Left lung (tissue), 10 donors: Measurements from ENCODE around the gene CSN3. TPM values are rescaled to one million over a fixed set of nuclear protein-coding genes. Genes with fewer than 3 reads are reported as not detected.

Experiments used
- ATAC-seq: fragments of 200-7000 bp; cut with Tn5 transposase; one replicate; pipeline ENCODE4 v1.9.1; 2020; ENCODE audit warnings: moderate library complexity
- DNase-seq, 4 donors: peaks; one replicate each; pipeline ENCODE4 v3.0.0-alpha.2; 2013 to 2020
- H3K27ac ChIP-seq, 2 donors: fragments of 200-600 bp; sonication (generic) in 1 of 2; one replicate each; pipeline versions ENCODE4 v1.5.0 to v1.8.0; 2020 to 2021
- H3K27me3 ChIP-seq, 2 donors: fragments of 200-600 bp; sonication (generic) in 1 of 2; one replicate each; pipeline versions ENCODE4 v1.5.0 to v1.8.0; 2020 to 2021
- H3K36me3 ChIP-seq, 2 donors: fragments of 200-600 bp; sonication (generic) in 1 of 2; one replicate each; pipeline versions ENCODE4 v1.5.0 to v1.8.0; 2020 to 2021
- H3K4me1 ChIP-seq, 2 donors: fragments of 200-600 bp; one replicate each; pipeline ENCODE4 v1.8.0; 2021
- H3K4me3 ChIP-seq, 2 donors: fragments of 200-600 bp; sonication (generic) in 1 of 2; one replicate each; pipeline versions ENCODE4 v1.5.0 to v1.8.0; 2020 to 2021; ENCODE audit warnings: mild to moderate bottlenecking in 1 of 2
- H3K9me3 ChIP-seq, 2 donors: fragments of 200-600 bp; sonication (generic) in 1 of 2; one replicate each; pipeline versions ENCODE4 v1.5.0 to v1.8.0; 2020 to 2021
- intact Hi-C, 2 donors: fragments of 100-400 bp; cut with DNase I; formaldehyde crosslinking; loops; one replicate each; pipeline versions ENCODE4 v1.11.2 to v1.14.2; 2022
- polyA plus RNA-seq, 6 donors: library from polyadenylated mRNA; unstranded; fragments of 120-200 nt; gene quantifications; one replicate each; pipeline ENCODE4 v1.2.1, GENCODE V29; 2013; ENCODE audit not compliant: insufficient read length in 6 of 6
- total RNA-seq, 2 donors: library from RNA; stranded (reverse); fragmentation: NEBNext Ultra II Directional; extraction: Animal tissue kit (Norgen Biotek cat#: 25700); gene quantifications; one replicate each; pipeline ENCODE4 v1.2.1, GENCODE V29; 2021
- TF ChIP-seq, protein P1 (sequence below), 2 donors: fragments of 200-600 bp; sonication (generic) in 1 of 2; IDR thresholded peaks; one replicate each; pipeline versions ENCODE4 v1.5.0 to v1.8.0; 2021; ENCODE audit warnings: antibody characterized with exemption in 2 of 2
- donor health status: DM: no; HTN: yes; CAD: no.
- donor health status: DM: no; HTN: no; CAD: no.

The CSN3 gene
- total and polyA plus RNA-seq, 8 donors, result not detected

GRCh38 chr4:70277121-70277520 is 34.7 kb downstream of the CSN3 start:
- DNase-seq, result no peak
- H3K4me3 ChIP-seq, result no peak overlapping the region
- H3K27ac ChIP-seq, result no peak overlapping the region
- H3K9me3 ChIP-seq, result peaks cover 0 to 5% of the 10 kb centered on the region in 2 donors
- H3K36me3 ChIP-seq, result no peaks in the 10 kb centered on the region
- ATAC-seq, result no peak
- no peaks in the 10 kb centered on the region for H3K27me3 ChIP-seq
- no peaks in the 10 kb centered on the region for H3K4me1 ChIP-seq
- intact Hi-C loops, result no loop called here
- TF ChIP-seq, protein P1, sequence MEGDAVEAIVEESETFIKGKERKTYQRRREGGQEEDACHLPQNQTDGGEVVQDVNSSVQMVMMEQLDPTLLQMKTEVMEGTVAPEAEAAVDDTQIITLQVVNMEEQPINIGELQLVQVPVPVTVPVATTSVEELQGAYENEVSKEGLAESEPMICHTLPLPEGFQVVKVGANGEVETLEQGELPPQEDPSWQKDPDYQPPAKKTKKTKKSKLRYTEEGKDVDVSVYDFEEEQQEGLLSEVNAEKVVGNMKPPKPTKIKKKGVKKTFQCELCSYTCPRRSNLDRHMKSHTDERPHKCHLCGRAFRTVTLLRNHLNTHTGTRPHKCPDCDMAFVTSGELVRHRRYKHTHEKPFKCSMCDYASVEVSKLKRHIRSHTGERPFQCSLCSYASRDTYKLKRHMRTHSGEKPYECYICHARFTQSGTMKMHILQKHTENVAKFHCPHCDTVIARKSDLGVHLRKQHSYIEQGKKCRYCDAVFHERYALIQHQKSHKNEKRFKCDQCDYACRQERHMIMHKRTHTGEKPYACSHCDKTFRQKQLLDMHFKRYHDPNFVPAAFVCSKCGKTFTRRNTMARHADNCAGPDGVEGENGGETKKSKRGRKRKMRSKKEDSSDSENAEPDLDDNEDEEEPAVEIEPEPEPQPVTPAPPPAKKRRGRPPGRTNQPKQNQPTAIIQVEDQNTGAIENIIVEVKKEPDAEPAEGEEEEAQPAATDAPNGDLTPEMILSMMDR (IDR thresholded peaks at IDR 0.05), result no peak

DNA sequence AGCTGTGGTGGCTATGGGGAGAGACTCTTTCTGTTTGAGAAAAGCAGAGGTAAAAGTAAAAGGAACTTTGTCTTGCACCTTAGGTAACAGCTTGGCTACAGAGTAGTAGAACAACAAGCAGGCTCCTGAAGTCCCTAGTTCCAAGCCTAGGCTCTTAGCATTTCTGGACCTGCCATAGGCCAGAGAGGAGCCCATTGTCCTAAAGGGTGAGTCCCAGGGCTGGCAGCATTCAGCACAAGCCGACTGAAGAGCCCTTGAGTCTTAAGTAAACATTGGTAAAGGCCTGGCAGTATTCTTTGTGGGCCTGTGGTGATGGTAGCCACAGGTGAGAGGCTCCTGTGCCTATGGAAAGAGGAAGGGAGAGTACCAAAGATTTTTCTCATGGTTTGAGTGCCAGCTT is 38.2 kb downstream of the CSN3 start:
- ATAC-seq (peak; percentile 99), DNase-seq (peak in 1 of 4 donors; percentile 53)
- Histone ChIP-seq H3K27me3 (no peaks in the 10 kb centered on the region), H3K36me3 (no peaks in the 10 kb centered on the region), H3K27ac (no peak overlapping the region), H3K9me3 (peaks cover 0 to 5% of the 10 kb centered on the region in 2 donors), H3K4me3 (no peak overlapping the region), H3K4me1 (no peaks in the 10 kb centered on the region)
- intact Hi-C loops, result no loop called here
- TF ChIP-seq, protein P1 (IDR thresholded peaks at IDR 0.05), result no peak

- Histone ChIP-seq H3K27ac (no peak overlapping the region), H3K27me3 (no peaks in the 10 kb centered on the region), H3K36me3 (no peaks in the 10 kb centered on the region), H3K4me3 (no peak overlapping the region), H3K9me3 (no peaks in the 10 kb centered on the region), H3K4me1 (no peaks in the 10 kb centered on the region)
- no peak for DNase-seq
- TF ChIP-seq, protein P1 (IDR thresholded peaks at IDR 0.05), result no peak
- intact Hi-C loops, result no loop called here
- no peak for ATAC-seq
Observed at GRCh38 chr4:70288651-70289050, 46.3 kb downstream of the CSN3 start.

DNA sequence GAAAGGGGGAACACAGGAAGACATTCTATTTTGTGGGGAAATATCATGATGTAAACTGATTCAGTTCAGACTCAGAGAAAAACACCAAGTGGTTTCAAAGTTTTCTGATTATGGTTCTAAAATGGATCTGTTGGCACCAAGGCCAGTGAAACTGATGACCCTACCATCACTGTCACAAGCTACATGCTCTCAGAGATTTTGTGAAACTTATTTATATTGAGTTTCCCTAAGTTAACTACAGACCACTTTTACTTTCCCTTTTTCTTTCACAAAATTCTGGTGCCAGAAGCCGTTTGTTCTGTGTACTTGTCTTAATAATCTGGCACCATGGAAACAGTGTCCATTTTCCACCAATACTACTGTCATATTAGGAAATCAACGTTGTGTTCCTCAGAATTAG is 48.9 kb downstream of the CSN3 start:
- Histone ChIP-seq H3K27ac (no peak overlapping the region), H3K4me3 (no peak overlapping the region), H3K4me1 (no peaks in the 10 kb centered on the region), H3K36me3 (no peaks in the 10 kb centered on the region), H3K27me3 (no peaks in the 10 kb centered on the region), H3K9me3 (no peaks in the 10 kb centered on the region)
- DNase-seq, result no peak
- TF ChIP-seq, protein P1 (IDR thresholded peaks at IDR 0.05), result no peak
- no peak for ATAC-seq
- intact Hi-C loops, result no loop called here

GRCh38 chr4:70297576-70297975 is 55.2 kb downstream of the CSN3 start:
- intact Hi-C loops, result no loop called here
- Histone ChIP-seq H3K27me3 (no peaks in the 10 kb centered on the region), H3K36me3 (no peaks in the 10 kb centered on the region), H3K4me3 (no peak overlapping the region), H3K27ac (no peak overlapping the region), H3K9me3 (no peaks in the 10 kb centered on the region), H3K4me1 (no peaks in the 10 kb centered on the region)
- no peak for DNase-seq
- TF ChIP-seq, protein P1 (IDR thresholded peaks at IDR 0.05), result no peak
- ATAC-seq, result no peak
